Measurements from ENCODE around the gene PARVB. TPM values are rescaled to one million over a fixed set of nuclear protein-coding genes. Genes with fewer than 3 reads are reported as not detected.

PARVB gene
- polyA plus RNA-seq, 1 experiment: 49.5 TPM

GRCh38 chr22:44091751-44092150 lies 67.6 kb downstream of the PARVB start:
- Histone ChIP-seq H3K9me3 (ENCODE audit: control insufficient read depth, insufficient read depth, low read length) (no peaks in the 10 kb centered on the region), H3K27me3 (ENCODE audit: control insufficient read depth, insufficient read depth, low read length) (no peaks in the 10 kb centered on the region), H3K4me3 (ENCODE audit: low read depth, low read length) (no peak overlapping the region), H3K27ac (ENCODE audit: low read depth, low read length) (no peak overlapping the region)
- ChIA-PET CTCF (no interaction called here), POLR2A (no interaction called here)
- no peak for DNase-seq (ENCODE audit: low read depth, low spot score)
- no peak for TF ChIP-seq CTCF (IDR thresholded peaks at IDR 0.05; ENCODE audit: low read depth, low read length)

GRCh38 chr22:44092636-44093220 lies 68.6 kb downstream of the PARVB start:
- TF ChIP-seq CTCF (IDR thresholded peaks at IDR 0.05; ENCODE audit: low read depth, low read length): no peak
- Histone ChIP-seq H3K4me3 (ENCODE audit: low read depth, low read length) (no peak overlapping the region), H3K9me3 (ENCODE audit: control insufficient read depth, insufficient read depth, low read length) (no peaks in the 10 kb centered on the region), H3K27ac (ENCODE audit: low read depth, low read length) (no peak overlapping the region), H3K27me3 (ENCODE audit: control insufficient read depth, insufficient read depth, low read length) (no peaks in the 10 kb centered on the region)
- DNase-seq (ENCODE audit: low read depth, low spot score): no peak
- CTCF ChIA-PET: interaction anchor here (0.6 to 0.7 kb wide), 2 partner anchors 80 to 531 kb away, joined by 3 read pairs; no protein-coding TSS in a partner anchor
- POLR2A ChIA-PET: no interaction called here

DNA sequence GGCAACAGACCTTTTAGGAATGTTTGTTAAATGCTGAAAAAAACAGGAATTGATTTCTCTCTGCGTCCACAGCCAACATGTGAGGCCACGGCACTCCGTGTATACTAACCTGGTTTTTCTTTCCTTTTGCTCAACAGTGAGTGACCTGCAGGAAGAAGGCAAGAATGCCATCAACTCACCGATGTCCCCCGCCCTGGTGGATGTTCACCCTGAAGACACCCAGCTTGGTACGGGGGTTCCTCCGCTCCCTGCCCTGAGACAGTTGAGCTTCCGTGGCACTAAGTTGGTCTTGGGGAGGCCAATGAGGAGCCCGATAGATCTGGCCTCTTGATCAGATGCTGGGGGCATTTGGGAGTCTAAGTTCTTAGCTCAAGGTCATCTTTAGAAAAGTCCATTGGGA lies 69.7 kb downstream of the PARVB start:
- TF ChIP-seq CTCF (IDR thresholded peaks at IDR 0.05; ENCODE audit: low read depth, low read length): no peak
- POLR2A ChIA-PET: no interaction called here

DNA sequence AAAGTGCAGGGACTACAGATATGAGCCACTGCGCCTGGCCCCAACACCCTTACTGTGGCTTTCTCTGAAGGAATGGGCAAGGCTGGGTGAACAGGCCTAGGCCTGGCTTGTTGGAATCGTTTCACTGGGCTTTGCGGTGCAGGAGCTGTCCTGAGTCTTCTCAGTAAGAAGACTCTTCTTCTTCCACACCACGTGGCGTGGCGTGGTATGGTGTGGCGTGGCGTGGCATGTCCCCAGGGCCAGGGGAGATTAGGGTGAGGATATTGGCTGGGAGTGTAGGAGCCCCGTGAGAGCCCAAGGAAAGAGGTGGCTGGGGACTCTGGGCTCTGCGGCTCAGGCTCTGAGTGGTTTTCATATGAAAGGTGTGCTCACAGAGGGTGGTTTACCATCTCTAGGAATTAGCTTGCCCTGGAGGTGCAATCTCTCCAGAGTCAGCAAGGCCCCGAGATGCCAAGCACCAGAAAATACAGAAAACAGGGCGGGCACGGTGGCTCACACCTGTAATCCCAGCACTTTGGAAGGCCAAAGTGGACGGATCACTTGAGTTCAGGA lies 70.7 kb downstream of the PARVB start:
- ChIA-PET CTCF (interaction anchor here (2.6 kb wide), 1 partner anchor 13 kb away, joined by 10 read pairs; no protein-coding TSS in a partner anchor), POLR2A (no interaction called here)
- no peak overlapping the region for H3K27ac ChIP-seq (ENCODE audit: low read depth, low read length)
- no peaks in the 10 kb centered on the region for H3K9me3 ChIP-seq (ENCODE audit: control insufficient read depth, insufficient read depth, low read length)
- H3K27me3 ChIP-seq (ENCODE audit: control insufficient read depth, insufficient read depth, low read length): no peaks in the 10 kb centered on the region
- no peak for DNase-seq (ENCODE audit: low read depth, low spot score)
- no peak overlapping the region for H3K4me3 ChIP-seq (ENCODE audit: low read depth, low read length)
- no peak for TF ChIP-seq CTCF (IDR thresholded peaks at IDR 0.05; ENCODE audit: low read depth, low read length)

More for the DNA sequence above, 69.7 kb downstream of the PARVB start:
- DNase-seq (ENCODE audit: low read depth, low spot score): no peak
- Histone ChIP-seq H3K27me3 (ENCODE audit: control insufficient read depth, insufficient read depth, low read length) (no peaks in the 10 kb centered on the region), H3K27ac (ENCODE audit: low read depth, low read length) (no peak overlapping the region), H3K4me3 (ENCODE audit: low read depth, low read length) (no peak overlapping the region), H3K9me3 (ENCODE audit: control insufficient read depth, insufficient read depth, low read length) (no peaks in the 10 kb centered on the region)
- CTCF ChIA-PET: interaction anchor here (0.7 kb wide), 1 partner anchor 530 kb away, joined by 3 read pairs; no protein-coding TSS in a partner anchor

- H3K4me3 ChIP-seq (ENCODE audit: low read depth, low read length): no peak overlapping the region
- H3K27ac ChIP-seq (ENCODE audit: low read depth, low read length): no peak overlapping the region
- no peak for DNase-seq (ENCODE audit: low read depth, low spot score)
- CTCF ChIA-PET: interaction anchor here (1.4 to 2.6 kb wide), 2 partner anchors 11 to 15 kb away, joined by 3 to 10 read pairs; no protein-coding TSS in a partner anchor
- TF ChIP-seq CTCF (IDR thresholded peaks at IDR 0.05; ENCODE audit: low read depth, low read length): no peak
- no peaks in the 10 kb centered on the region for H3K27me3 ChIP-seq (ENCODE audit: control insufficient read depth, insufficient read depth, low read length)
- H3K9me3 ChIP-seq (ENCODE audit: control insufficient read depth, insufficient read depth, low read length): no peaks in the 10 kb centered on the region
- POLR2A ChIA-PET: interaction anchor here (0.7 kb wide), 1 partner anchor 55 kb away, joined by 3 read pairs; no protein-coding TSS in a partner anchor
These were observed 72.6 kb downstream of the PARVB start for GRCh38 chr22:44096736-44097135.

All from AG04450 (cell line).